ENCODE measurements around the gene TRH. TPM values are rescaled to one million over a fixed set of nuclear protein-coding genes. Genes with fewer than 3 reads are reported as not detected.

The TRH gene
- total and polyA plus RNA-seq, 9 of the 15 experiments (the other 6 are each of a cell fraction or from before 2014, with no cell fraction given), result not detected

DNA sequence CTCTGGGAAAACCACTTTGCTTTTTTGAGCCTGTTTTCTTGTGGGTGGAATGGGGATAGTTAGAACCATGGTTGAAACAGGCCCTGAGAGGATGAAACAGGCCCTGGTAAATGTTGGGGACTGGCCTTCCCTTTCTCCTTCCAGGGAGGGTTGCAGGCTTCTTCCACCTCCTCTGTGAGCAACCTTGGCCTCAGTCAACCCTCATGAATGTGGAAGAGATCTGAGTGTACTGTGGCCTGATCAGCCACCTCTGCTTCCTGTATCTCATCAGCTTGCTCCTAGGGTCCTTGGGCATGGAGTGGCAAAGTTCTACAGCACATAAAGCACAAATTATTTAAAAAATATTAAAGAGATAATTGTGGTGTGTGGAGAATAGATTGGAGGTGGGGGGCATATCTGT is 17.6 kb upstream of the TRH start:
- ChIA-PET POLR2A (interaction anchor here (1.3 kb wide), 1 partner anchor 32 kb away, joined by 3 read pairs; no protein-coding TSS in a partner anchor), CTCF (ENCODE audit: low intra/inter-chr PET ratio) (no interaction called here)
- no TSS peak for BruUV-seq (replicated peaks)
- no peak overlapping the region for H3K27ac ChIP-seq (ENCODE audit: extremely low read depth, low read depth, low read length)
- no peaks in the 10 kb centered on the region for H3K36me3 ChIP-seq (ENCODE audit: control insufficient read depth, insufficient read depth, low read length)
- DNase-seq (ENCODE audit: extremely low read depth in 1 of 4, low spot score in 3 of 4) (no peak), ATAC-seq (no peak), FAIRE-seq (no peak)
- H2AFZ ChIP-seq (ENCODE audit: low read depth, low read length), result no peak overlapping the region
- H3K4me3 ChIP-seq, result no peak overlapping the region
- H3K79me2 ChIP-seq (ENCODE audit: control insufficient read depth, insufficient read depth, low read length), result no peaks in the 10 kb centered on the region
- in situ Hi-C loops (cut with MboI), result no loop called here
- no peak overlapping the region for H3K4me2 ChIP-seq (ENCODE audit: insufficient read depth, low read length)
- no peaks in the 10 kb centered on the region for H4K20me1 ChIP-seq (replicated peaks; ENCODE audit: control insufficient read depth, insufficient read depth, low read length)
- no peaks in the 10 kb centered on the region for H3K9me3 ChIP-seq (replicated peaks; ENCODE audit: control insufficient read depth, insufficient read depth, low read depth, low read length)
- intact Hi-C loops (cut with micrococcal nuclease), result no loop called here
- H3K9ac ChIP-seq (ENCODE audit: insufficient read depth in 1 of 2, low read depth in 2 of 2, low read length in 2 of 2), result no peak overlapping the region
- H3K9me1 ChIP-seq (ENCODE audit: control insufficient read depth, insufficient read depth, low read length), result no peaks in the 10 kb centered on the region
- H3K4me1 ChIP-seq (replicated peaks in 1 of 2; ENCODE audit: control insufficient read depth in 2 of 2, insufficient read depth in 2 of 2, low read length in 2 of 2), result no peaks in the 10 kb centered on the region
- H3K27me3 ChIP-seq (ENCODE audit: control insufficient read depth in 2 of 2, insufficient read depth in 2 of 2, low read length in 2 of 2), result peaks cover 0 to 31% of the 10 kb centered on the region in 2 experiments
- no peak for TF ChIP-seq IFI16 (CRISPR knock-in tag; IDR thresholded peaks at IDR 0.05)
- TF ChIP-seq, protein P1, sequence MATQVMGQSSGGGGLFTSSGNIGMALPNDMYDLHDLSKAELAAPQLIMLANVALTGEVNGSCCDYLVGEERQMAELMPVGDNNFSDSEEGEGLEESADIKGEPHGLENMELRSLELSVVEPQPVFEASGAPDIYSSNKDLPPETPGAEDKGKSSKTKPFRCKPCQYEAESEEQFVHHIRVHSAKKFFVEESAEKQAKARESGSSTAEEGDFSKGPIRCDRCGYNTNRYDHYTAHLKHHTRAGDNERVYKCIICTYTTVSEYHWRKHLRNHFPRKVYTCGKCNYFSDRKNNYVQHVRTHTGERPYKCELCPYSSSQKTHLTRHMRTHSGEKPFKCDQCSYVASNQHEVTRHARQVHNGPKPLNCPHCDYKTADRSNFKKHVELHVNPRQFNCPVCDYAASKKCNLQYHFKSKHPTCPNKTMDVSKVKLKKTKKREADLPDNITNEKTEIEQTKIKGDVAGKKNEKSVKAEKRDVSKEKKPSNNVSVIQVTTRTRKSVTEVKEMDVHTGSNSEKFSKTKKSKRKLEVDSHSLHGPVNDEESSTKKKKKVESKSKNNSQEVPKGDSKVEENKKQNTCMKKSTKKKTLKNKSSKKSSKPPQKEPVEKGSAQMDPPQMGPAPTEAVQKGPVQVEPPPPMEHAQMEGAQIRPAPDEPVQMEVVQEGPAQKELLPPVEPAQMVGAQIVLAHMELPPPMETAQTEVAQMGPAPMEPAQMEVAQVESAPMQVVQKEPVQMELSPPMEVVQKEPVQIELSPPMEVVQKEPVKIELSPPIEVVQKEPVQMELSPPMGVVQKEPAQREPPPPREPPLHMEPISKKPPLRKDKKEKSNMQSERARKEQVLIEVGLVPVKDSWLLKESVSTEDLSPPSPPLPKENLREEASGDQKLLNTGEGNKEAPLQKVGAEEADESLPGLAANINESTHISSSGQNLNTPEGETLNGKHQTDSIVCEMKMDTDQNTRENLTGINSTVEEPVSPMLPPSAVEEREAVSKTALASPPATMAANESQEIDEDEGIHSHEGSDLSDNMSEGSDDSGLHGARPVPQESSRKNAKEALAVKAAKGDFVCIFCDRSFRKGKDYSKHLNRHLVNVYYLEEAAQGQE (IDR thresholded peaks at IDR 0.05; ENCODE audit: borderline replicate concordance), result no peak
- TF ChIP-seq, protein P1 (CRISPR knock-in tag; IDR thresholded peaks at IDR 0.05; ENCODE audit: low read depth), result no peak
- TF ChIP-seq NFATC3 (IDR thresholded peaks at IDR 0.05), result no peak
- no peak for TF ChIP-seq MXI1 (IDR thresholded peaks at IDR 0.05; ENCODE audit: low read depth, low read length)
- no peak for TF ChIP-seq ZNF239 (CRISPR knock-in tag; IDR thresholded peaks at IDR 0.05)
- TF ChIP-seq ZBTB1 (CRISPR knock-in tag; IDR thresholded peaks at IDR 0.05; ENCODE audit: borderline replicate concordance, low read depth), result no peak
- no peak for TF ChIP-seq SIN3A (IDR thresholded peaks at IDR 0.05; ENCODE audit: borderline replicate concordance in 2 of 2, control insufficient read depth in 1 of 2, low read depth in 2 of 2, low read length in 2 of 2)
- TF ChIP-seq U2AF2 (optimal IDR thresholded peaks at IDR 0.05; ENCODE audit: low read depth, low read length), result no peak
- no peak for TF ChIP-seq ZNF197 (CRISPR knock-in tag; IDR thresholded peaks at IDR 0.05; ENCODE audit: low read depth)
- TF ChIP-seq CCAR2 (IDR thresholded peaks at IDR 0.05; ENCODE audit: low read depth, low read length), result no peak

Data from K562 (cell line).